Fibroblast of lung (primary cell): ENCODE results near the gene APAF1.
"Not testable (repeated sequence)": the region's sequence is repeated elsewhere in the genome, so short reads cannot be mapped to it uniquely, and the experiment has no call there.

ENCODE experiments used
- EZH2 ChIP-seq: IDR thresholded peaks from 2 replicates; pipeline ENCODE4 v1.5.1; 2012; ENCODE audit warnings: low read length, control low read depth, mild to moderate bottlenecking; ENCODE audit errors: missing control alignments
- TF ChIP-seq, protein P1 (sequence below), 2 donors: IDR thresholded peaks in 1 of 2; conservative IDR thresholded peaks in 1 of 2; 1 replicate in 1 of 2; 2 replicates in 1 of 2; pipeline ENCODE4 v1.5.1; 2011 to 2012; ENCODE audit warnings: low read length in 2 of 2, control low read depth in 1 of 2, inconsistent platforms in 1 of 2, low read depth in 1 of 2, mild to moderate bottlenecking in 1 of 2

DNA sequence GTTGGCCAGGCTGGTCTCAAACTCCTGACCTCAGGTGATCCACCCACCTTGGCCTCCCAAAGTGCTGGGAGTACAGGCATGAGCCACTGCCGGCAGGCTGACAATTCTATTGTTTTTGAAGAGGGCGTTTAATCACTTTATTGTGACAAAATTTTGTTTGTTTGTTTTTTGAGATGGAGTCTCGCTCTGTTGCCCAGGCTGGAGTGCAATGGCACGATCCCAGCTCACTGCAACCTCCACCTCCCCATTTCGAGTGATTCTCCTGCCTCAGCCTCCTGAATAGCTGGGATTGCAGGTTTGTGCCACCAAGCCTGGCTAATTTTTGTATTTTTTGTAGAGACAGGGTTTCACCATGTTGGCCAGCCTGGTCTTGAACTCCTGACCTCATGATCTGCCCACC, 2.3 kb upstream of the APAF1 start:
- TF ChIP-seq, protein P1, sequence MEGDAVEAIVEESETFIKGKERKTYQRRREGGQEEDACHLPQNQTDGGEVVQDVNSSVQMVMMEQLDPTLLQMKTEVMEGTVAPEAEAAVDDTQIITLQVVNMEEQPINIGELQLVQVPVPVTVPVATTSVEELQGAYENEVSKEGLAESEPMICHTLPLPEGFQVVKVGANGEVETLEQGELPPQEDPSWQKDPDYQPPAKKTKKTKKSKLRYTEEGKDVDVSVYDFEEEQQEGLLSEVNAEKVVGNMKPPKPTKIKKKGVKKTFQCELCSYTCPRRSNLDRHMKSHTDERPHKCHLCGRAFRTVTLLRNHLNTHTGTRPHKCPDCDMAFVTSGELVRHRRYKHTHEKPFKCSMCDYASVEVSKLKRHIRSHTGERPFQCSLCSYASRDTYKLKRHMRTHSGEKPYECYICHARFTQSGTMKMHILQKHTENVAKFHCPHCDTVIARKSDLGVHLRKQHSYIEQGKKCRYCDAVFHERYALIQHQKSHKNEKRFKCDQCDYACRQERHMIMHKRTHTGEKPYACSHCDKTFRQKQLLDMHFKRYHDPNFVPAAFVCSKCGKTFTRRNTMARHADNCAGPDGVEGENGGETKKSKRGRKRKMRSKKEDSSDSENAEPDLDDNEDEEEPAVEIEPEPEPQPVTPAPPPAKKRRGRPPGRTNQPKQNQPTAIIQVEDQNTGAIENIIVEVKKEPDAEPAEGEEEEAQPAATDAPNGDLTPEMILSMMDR (conservative IDR thresholded peaks at IDR 0.05 in 1 of 2, IDR thresholded peaks at IDR 0.05 in 1 of 2; ENCODE audit: low read depth in 1 of 2, low read length in 2 of 2): not testable (repeated sequence)
- not testable (repeated sequence) for TF ChIP-seq EZH2
